ENCODE results near the gene DLG2. TPM values are rescaled to one million over a fixed set of nuclear protein-coding genes. Genes with fewer than 3 reads are reported as not detected.

The DLG2 gene
- total and polyA plus RNA-seq, 2 of the 8 experiments (the other 6 are each of a cell fraction or from before 2014, with no cell fraction given): 1.7 to 14.3 TPM

- Histone ChIP-seq H2BK120ac (replicated peaks; ENCODE audit: low read depth, low read length) (no peak overlapping the region), H3K9me3 (ENCODE audit: insufficient read depth in 2 of 2, low read depth in 1 of 2, low read length in 1 of 2) (no peaks in the 10 kb centered on the region), H3K4me2 (ENCODE audit: insufficient read depth in 1 of 2, low read depth in 2 of 2, low read length in 2 of 2) (no peak overlapping the region), H2BK20ac (ENCODE audit: low read length) (no peak overlapping the region), H2BK15ac (ENCODE audit: low read length) (no peak overlapping the region), H3K4me1 (replicated peaks in 1 of 4; ENCODE audit: control insufficient read depth in 3 of 4, insufficient read depth in 4 of 4, low read length in 3 of 4) (no peaks in the 10 kb centered on the region), H3K79me1 (ENCODE audit: low read depth, low read length) (no peaks in the 10 kb centered on the region), H2BK5ac (ENCODE audit: low read depth, low read length) (no peak overlapping the region), H4K8ac (ENCODE audit: extremely low read depth, insufficient read depth, low read length) (no peak overlapping the region), H3K36me3 (ENCODE audit: control insufficient read depth in 2 of 4, insufficient read depth in 4 of 4, low read length in 3 of 4) (no peaks in the 10 kb centered on the region), H3K27ac (ENCODE audit: low read depth, low read length) (no peak overlapping the region), H2AK5ac (ENCODE audit: low read depth, low read length) (no peak overlapping the region), H3K79me2 (ENCODE audit: control insufficient read depth in 1 of 2, insufficient read depth in 2 of 2, low read length in 2 of 2) (no peaks in the 10 kb centered on the region), H3K9ac (replicated peaks in 1 of 4; ENCODE audit: extremely low read depth in 1 of 4, low read depth in 3 of 4, low read length in 3 of 4) (no peak overlapping the region), H3K27me3 (replicated peaks in 1 of 4; ENCODE audit: control insufficient read depth in 3 of 4, extremely low read depth in 1 of 4, insufficient read depth in 3 of 4, low read length in 3 of 4) (no peaks in the 10 kb centered on the region), H3K18ac (ENCODE audit: extremely low read depth, low read length) (no peak overlapping the region), H3K23me2 (ENCODE audit: low read depth, low read length) (no peaks in the 10 kb centered on the region), H4K20me1 (replicated peaks in 1 of 2; ENCODE audit: control insufficient read depth in 1 of 2, insufficient read depth in 2 of 2, low read length in 2 of 2) (no peaks in the 10 kb centered on the region), H3K23ac (ENCODE audit: insufficient read length) (no peak overlapping the region), H2BK12ac (ENCODE audit: low read depth, low read length) (no peak overlapping the region), H3K56ac (replicated peaks; ENCODE audit: insufficient read length, low read depth, low read length) (no peak overlapping the region), H3K4ac (replicated peaks; ENCODE audit: insufficient read length, low read depth, low read length) (no peak overlapping the region), H3K4me3 (ENCODE audit: extremely low read depth in 1 of 4, insufficient read depth in 2 of 4, low read depth in 3 of 4, low read length in 4 of 4) (no peak overlapping the region), H4K91ac (replicated peaks; ENCODE audit: insufficient read length, low read length) (no peak overlapping the region), H2AFZ (ENCODE audit: low read length) (no peak overlapping the region), H3K14ac (ENCODE audit: insufficient read length) (no peak overlapping the region), H4K5ac (ENCODE audit: insufficient read length, low read depth, low read length) (no peak overlapping the region)
- CTCF ChIA-PET (ENCODE audit: partially characterized antibody): interaction anchor here (0.8 kb wide), 1 partner anchor 46 kb away, joined by 3 read pairs; no protein-coding TSS in a partner anchor
- FAIRE-seq (no peak), DNase-seq (ENCODE audit: low read depth in 1 of 2, low spot score in 2 of 2) (no peak)
- WGBS, 2 experiments (ENCODE audit: extremely low coverage in 1 of 2, insufficient coverage in 1 of 2, insufficient read length in 1 of 2, insufficient replicate concordance in 2 of 2, low coverage in 1 of 2, low lambda C conversion rate in 2 of 2, missing lambda C conversion rate in 1 of 2): 100% methylated on average over 2 of the region's 2 CpGs; no CpG with 5 or more reads in 1 of the 2 experiments
- TF ChIP-seq FOSL1 (IDR thresholded peaks at IDR 0.05; ENCODE audit: insufficient read depth, low read depth, low read length): no peak
- no peak for TF ChIP-seq GABPA (IDR thresholded peaks at IDR 0.05; ENCODE audit: borderline replicate concordance, insufficient read depth, low read length)
- TF ChIP-seq POU5F1 (IDR thresholded peaks at IDR 0.05; ENCODE audit: low read depth, low read length): no peak
- no peak for TF ChIP-seq CREB1 (IDR thresholded peaks at IDR 0.05)
- no peak for TF ChIP-seq TAF7 (optimal IDR thresholded peaks at IDR 0.05; ENCODE audit: borderline replicate concordance, low read depth, low read length)
- no peak for TF ChIP-seq CTBP2 (IDR thresholded peaks at IDR 0.05; ENCODE audit: borderline replicate concordance, insufficient read depth, insufficient read length, low read length)
- TF ChIP-seq TEAD4 (IDR thresholded peaks at IDR 0.05; ENCODE audit: low read depth, low read length): no peak
- POLR2A ChIA-PET (ENCODE audit: partially characterized antibody): no interaction called here
Measured at GRCh38 chr11:84036664-84037194, 1590.4 kb downstream of the DLG2 start.
